Esophagus squamous epithelium (tissue), 5 donors: ENCODE results near the gene NPM3. TPM values are rescaled to one million over a fixed set of nuclear protein-coding genes. Genes with fewer than 3 reads are reported as not detected.

Experiments used
- DNase-seq: peaks from one replicate; lab custom pipeline; 2025; lab: John Stamatoyannopoulos, UW
- H3K27ac ChIP-seq, 4 donors: fragments of 200-600 bp; sonication (generic); one replicate each; pipeline ENCODE4 v1.5.1; 2016 to 2019; ENCODE audit warnings: mild to moderate bottlenecking in 1 of 4
- H3K27me3 ChIP-seq, 4 donors: fragments of 200-600 bp; sonication (generic); 1 replicate in 3 of 4; 2 replicates in 1 of 4; pipeline versions ENCODE4 v1.5.1 to v1.6.0; 2017 to 2021; ENCODE audit warnings: antibody characterized with exemption in 1 of 4
- H3K36me3 ChIP-seq, 3 donors: fragments of 200-600 bp; sonication (generic); one replicate each; pipeline ENCODE4 v1.5.1; 2016 to 2019
- H3K4me1 ChIP-seq, 3 donors: fragments of 200-600 bp; sonication (generic); one replicate each; pipeline ENCODE4 v1.5.1; 2017 to 2019
- H3K4me3 ChIP-seq, 4 donors: fragments of 200-600 bp; sonication (generic); 1 replicate in 3 of 4; 2 replicates in 1 of 4; pipeline ENCODE4 v1.5.1; 2016 to 2019; ENCODE audit warnings: mild to moderate bottlenecking in 2 of 4, moderate library complexity in 1 of 4
- H3K9me3 ChIP-seq, 3 donors: fragments of 200-600 bp; sonication (generic); one replicate each; pipeline ENCODE4 v1.5.1; 2016 to 2019
- CTCF ChIP-seq, 6 experiments: fragments of 450-650 bp in 4 of 6; fragments of 200-600 bp in 2 of 6; sonication (generic) in 2 of 6; IDR thresholded peaks; one replicate each; pipeline ENCODE4 v1.5.1; 2016 to 2019; ENCODE audit warnings: antibody characterized with exemption in 6 of 6, mild to moderate bottlenecking in 4 of 6, moderate library complexity in 4 of 6
- POLR2A ChIP-seq, 4 donors: fragments of 450-650 bp; IDR thresholded peaks; one replicate each; pipeline ENCODE4 v1.6.1; 2017; ENCODE audit warnings: antibody characterized with exemption in 4 of 4, mild to moderate bottlenecking in 4 of 4, moderate library complexity in 3 of 4
- WGBS, 2 donors: methylation state at CpG; one replicate each; pipeline ENCODE4 v1.1.5; 2018; 5-methylcytosine and 5-hydroxymethylcytosine counted together
- intact Hi-C: fragments of 100-400 bp; cut with DNase I; formaldehyde crosslinking; loops from one replicate; pipeline ENCODE4 v1.15.0; 2022
- total RNA-seq, 4 donors: library from RNA; depleted of rRNA; stranded (reverse); fragments of >200 nt; gene quantifications; one replicate each; pipeline ENCODE4 v1.1.0, GENCODE V29; 2016
- donor health status: DM: yes; HTN: yes; CAD: no.

Gene NPM3
- total RNA-seq, 4 donors from 2014 or later, result 36.7 to 91.3 (median 52.2) TPM

DNA sequence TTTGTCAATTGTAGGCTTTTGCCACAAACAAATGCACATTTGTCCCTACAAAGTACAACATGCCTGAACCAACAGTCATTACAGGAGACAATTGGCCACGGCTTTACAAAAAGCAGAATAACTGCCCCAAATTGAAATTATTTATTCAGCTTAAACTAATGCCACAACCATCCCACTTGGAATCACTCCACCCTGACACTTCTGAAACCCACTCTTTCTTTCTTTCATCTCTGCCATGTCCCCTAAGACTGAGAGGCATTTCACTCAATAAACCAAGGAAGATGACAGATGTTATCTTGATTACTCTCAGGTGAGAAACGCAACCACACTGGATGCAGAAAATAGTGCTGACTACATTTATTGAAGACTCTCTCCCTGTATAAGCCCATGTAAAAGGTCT lies 2.6 kb upstream of the NPM3 start:
- WGBS, 2 donors, result 78 to 87% methylated on average over 2 of the region's 2 CpGs
- TF ChIP-seq CTCF (IDR thresholded peaks at IDR 0.05) (no peak), POLR2A (IDR thresholded peaks at IDR 0.05) (no peak)
- Histone ChIP-seq H3K27ac (no peak overlapping the region), H3K27me3 (no peaks in the 10 kb centered on the region), H3K36me3 (peaks cover 0 to 70% (median 34%) of the 10 kb centered on the region in 3 donors), H3K9me3 (no peaks in the 10 kb centered on the region), H3K4me1 (peaks cover 23 to 42% (median 29%) of the 10 kb centered on the region in 3 donors), H3K4me3 (no peak overlapping the region)
- intact Hi-C loops, result no loop called here
- no peak for DNase-seq

DNA sequence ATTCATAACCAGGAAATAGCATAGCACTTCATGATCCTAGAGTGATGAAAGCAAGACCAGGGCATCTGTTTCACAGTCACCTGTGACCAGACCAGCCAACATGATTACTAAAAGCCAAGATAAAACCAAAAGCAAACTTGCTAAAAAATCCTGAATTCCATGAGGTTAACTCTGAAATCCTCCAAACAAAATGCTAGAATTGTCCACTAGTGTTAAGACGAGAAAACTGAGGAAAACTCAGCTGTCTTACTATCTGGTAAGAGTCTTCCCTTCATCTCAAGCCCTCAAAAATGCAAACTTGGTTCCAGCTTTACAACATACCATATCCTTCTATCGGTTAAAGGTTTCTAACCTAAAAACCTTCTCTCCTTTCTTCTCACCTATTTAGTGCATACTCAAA lies 1.3 kb upstream of the NPM3 start:
- 81 to 90% methylated on average over 2 of the region's 2 CpGs for WGBS, 2 donors
- Histone ChIP-seq H3K4me3 (no peak overlapping the region), H3K27me3 (peaks cover 0 to 2% (median 0%) of the 10 kb centered on the region in 4 donors), H3K4me1 (peaks cover 31 to 54% (median 40%) of the 10 kb centered on the region in 3 donors), H3K9me3 (no peaks in the 10 kb centered on the region), H3K27ac (no peak overlapping the region), H3K36me3 (peaks cover 0 to 58% (median 26%) of the 10 kb centered on the region in 3 donors)
- no peak for TF ChIP-seq CTCF (IDR thresholded peaks at IDR 0.05)
- TF ChIP-seq POLR2A (IDR thresholded peaks at IDR 0.05), result no peak
- no peak for DNase-seq
- intact Hi-C loops, result no loop called here

DNA sequence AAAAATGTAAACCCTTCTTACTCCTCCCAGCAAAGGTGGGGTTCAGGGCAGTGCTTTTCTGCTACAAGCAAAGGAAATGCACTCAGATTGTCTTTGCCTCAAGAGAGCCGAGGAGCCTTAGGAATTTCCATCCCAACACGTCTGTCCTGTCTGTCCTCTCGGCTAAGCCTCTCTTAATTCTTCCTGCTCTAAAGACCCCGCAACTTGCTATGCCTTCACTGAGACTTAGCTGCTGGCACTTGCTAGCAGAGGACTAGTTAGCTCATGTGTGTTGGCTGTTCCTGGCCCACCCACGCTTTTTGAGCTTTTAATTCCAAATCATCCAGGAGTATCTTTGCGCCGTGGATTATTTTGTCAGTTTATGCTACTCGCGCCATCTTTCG lies 481 bp upstream of the NPM3 start:
- no peak for DNase-seq
- WGBS, 2 donors, result 30 to 38% methylated on average over 10 of the region's 10 CpGs
- intact Hi-C loops, result no loop called here

GRCh38 chr10:101781984-101782810 lies 1.0 kb downstream of the NPM3 start:
- no peak for TF ChIP-seq POLR2A (IDR thresholded peaks at IDR 0.05)
- TF ChIP-seq CTCF (IDR thresholded peaks at IDR 0.05), result no peak
- WGBS, 2 donors, result 34 to 41% methylated on average over 9 of the region's 17 CpGs
- Histone ChIP-seq H3K9me3 (no peaks in the 10 kb centered on the region), H3K4me1 (peaks cover 36 to 67% (median 51%) of the 10 kb centered on the region in 3 donors), H3K36me3 (peaks cover 0 to 34% (median 12%) of the 10 kb centered on the region in 3 donors), H3K4me3 (peak overlapping the region; percentile 57 to 77 (median 76)), H3K27me3 (peaks cover 0 to 26% (median 1%) of the 10 kb centered on the region in 4 donors), H3K27ac (peak overlapping the region in 2 of 4 donors; percentile 71 to 74)
- no peak for DNase-seq
- intact Hi-C loops, result no loop called here

More for the DNA sequence above, 481 bp upstream of the NPM3 start:
- H3K27ac ChIP-seq, result peak overlapping the region; percentile 64 to 74 (median 72)
- no peaks in the 10 kb centered on the region for H3K9me3 ChIP-seq
- peaks cover 36 to 62% (median 48%) of the 10 kb centered on the region in 3 donors for H3K4me1 ChIP-seq
- peak overlapping the region; percentile 57 to 77 (median 76) for H3K4me3 ChIP-seq
- peaks cover 0 to 49% (median 19%) of the 10 kb centered on the region in 3 donors for H3K36me3 ChIP-seq
- H3K27me3 ChIP-seq, result peaks cover 0 to 11% (median 0%) of the 10 kb centered on the region in 4 donors
- no peak for TF ChIP-seq POLR2A (IDR thresholded peaks at IDR 0.05)

DNA sequence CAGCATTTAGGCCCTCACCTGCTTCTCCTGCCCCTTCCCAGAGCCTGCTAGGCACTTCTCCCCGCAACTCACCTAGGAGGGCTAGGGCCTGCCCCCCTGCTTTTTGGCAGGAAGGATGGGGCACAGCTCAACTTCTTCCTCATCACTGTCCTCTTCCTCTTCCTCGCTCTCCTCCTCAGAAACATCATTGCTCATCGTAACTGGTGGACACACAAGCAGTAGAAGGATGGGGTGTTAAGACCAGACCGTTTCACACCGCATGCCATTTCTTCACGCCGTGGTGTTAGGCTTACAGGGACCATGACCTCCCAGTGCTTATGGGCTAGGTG lies 1.6 kb downstream of the NPM3 start:
- H3K27ac ChIP-seq, result no peak overlapping the region
- 65 to 68% methylated on average over 6 to 7 of the region's 7 CpGs for WGBS, 2 donors
- no peak for DNase-seq
- H3K9me3 ChIP-seq, result no peaks in the 10 kb centered on the region
- H3K27me3 ChIP-seq, result peaks cover 3 to 32% (median 6%) of the 10 kb centered on the region in 4 donors
- peaks cover 36 to 68% (median 51%) of the 10 kb centered on the region in 3 donors for H3K4me1 ChIP-seq
- no peak overlapping the region for H3K4me3 ChIP-seq
- TF ChIP-seq CTCF (IDR thresholded peaks at IDR 0.05), result no peak
- no peak for TF ChIP-seq POLR2A (IDR thresholded peaks at IDR 0.05)
- intact Hi-C loops, result no loop called here
- peaks cover 0 to 28% (median 6%) of the 10 kb centered on the region in 3 donors for H3K36me3 ChIP-seq
